Lower leg skin (tissue), 3 donors: ENCODE results near the gene SEMA6C.

Experiments
- CTCF ChIP-seq, 3 donors: fragments of 450-650 bp; IDR thresholded peaks; one replicate each; pipeline ENCODE4 v1.5.1; 2016; ENCODE audit warnings: antibody characterized with exemption in 3 of 3, mild to moderate bottlenecking in 3 of 3, moderate library complexity in 2 of 3
- POLR2A ChIP-seq, 2 donors: fragments of 450-650 bp; IDR thresholded peaks; one replicate each; pipeline ENCODE4 v1.6.1; 2016 to 2017; ENCODE audit warnings: antibody characterized with exemption in 2 of 2, mild to moderate bottlenecking in 1 of 2, moderate library complexity in 1 of 2

GRCh38 chr1:151132335-151133017 is 14.0 kb downstream of the SEMA6C start:
- TF ChIP-seq CTCF (IDR thresholded peaks at IDR 0.05) (no peak), POLR2A (IDR thresholded peaks at IDR 0.05) (no peak)
